HepG2 (cell line): ENCODE data around the gene SLC2A8. TPM values are rescaled to one million over a fixed set of nuclear protein-coding genes. Genes with fewer than 3 reads are reported as not detected.

Experiments used
- DR1 ChIP-seq: sonication (generic); formaldehyde crosslinking; IDR thresholded peaks from 2 replicates; pipeline ENCODE4 v1.8.0; 2021; ENCODE audit warnings: mild to moderate bottlenecking, missing genetic modification reagents, inconsistent platforms
- FIP1L1 ChIP-seq: fragments of 200-400 bp; formaldehyde crosslinking; IDR thresholded peaks from 2 replicates; pipeline ENCODE4 v1.6.1; 2018; ENCODE audit warnings: low read depth, mild to moderate bottlenecking, low read length, moderate library complexity, borderline replicate concordance; ENCODE audit not compliant: insufficient read depth
- HES4 ChIP-seq: sonication (generic); formaldehyde crosslinking; IDR thresholded peaks from 2 replicates; pipeline ENCODE4 v1.9.0; 2021; ENCODE audit warnings: mild to moderate bottlenecking, missing genetic modification reagents, borderline replicate concordance
- IRF2 ChIP-seq: IDR thresholded peaks from 2 replicates; pipeline ENCODE4 v1.6.1; 2018; ENCODE audit warnings: missing genetic modification reagents, missing compliant biosample characterization
- MATR3 ChIP-seq: sonication (generic); formaldehyde crosslinking; IDR thresholded peaks from 2 replicates; pipeline ENCODE4 v1.4.0; 2020; ENCODE audit warnings: missing genetic modification reagents
- POLR2AphosphoS5 ChIP-seq: IDR thresholded peaks from 2 replicates; pipeline ENCODE4 v1.6.1; 2012; ENCODE audit warnings: low read depth, low read length
- SIN3A ChIP-seq: IDR thresholded peaks from 2 replicates; pipeline ENCODE4 v1.6.1; 2011; ENCODE audit warnings: low read depth, mild to moderate bottlenecking, control low read depth, low read length, borderline replicate concordance
- ZNF3 ChIP-seq: IDR thresholded peaks from 2 replicates; pipeline ENCODE4 v1.7.0; 2017; ENCODE audit warnings: inconsistent platforms
- ZNF335 ChIP-seq: sonication (generic); formaldehyde crosslinking; IDR thresholded peaks from 2 replicates; pipeline ENCODE4 v1.4.0; 2020; ENCODE audit warnings: missing genetic modification reagents
- ZNF547 ChIP-seq: sonication (generic); formaldehyde crosslinking; IDR thresholded peaks from 2 replicates; pipeline ENCODE4 v1.5.1; 2020; ENCODE audit warnings: mild to moderate bottlenecking, missing genetic modification reagents
- ZNF773 ChIP-seq: sonication (generic); formaldehyde crosslinking; IDR thresholded peaks from 2 replicates; pipeline ENCODE4 v1.4.0; 2020; ENCODE audit warnings: missing genetic modification reagents, borderline replicate concordance
- ZNF891 ChIP-seq: sonication (generic); formaldehyde crosslinking; IDR thresholded peaks from 2 replicates; pipeline ENCODE4 v1.5.0; 2020; ENCODE audit warnings: mild to moderate bottlenecking, missing genetic modification reagents
- ZSCAN29 ChIP-seq: sonication (generic); formaldehyde crosslinking; conservative IDR thresholded peaks from 2 replicates; pipeline ENCODE4 v1.4.0; 2020; ENCODE audit warnings: mild to moderate bottlenecking, missing genetic modification reagents
- polyA plus RNA-seq, 8 experiments: library from polyadenylated mRNA; depleted of rRNA in 3 of 8; stranded (reverse) in 7 of 8; unstranded in 1 of 8; fragments of >200 nt; fragmentation: Illumina TruSeq in 4 of 8; extraction: Trizol in 4 of 8; gene quantifications; 2 replicates each; pipeline versions ENCODE4 v1.2.1 to v1.2.3, GENCODE V29; 2011 to 2016; ENCODE audit warnings: low read depth in 4 of 8, missing spikeins in 1 of 8, mixed read lengths in 1 of 8; ENCODE audit not compliant: insufficient read depth in 1 of 8
- total RNA-seq, 5 experiments: library from RNA; depleted of rRNA; stranded (reverse); fragments of >200 nt; fragmentation: Illumina TruSeq; extraction: Trizol; gene quantifications; 2 replicates each; pipeline ENCODE4 v1.2.3, GENCODE V29; 2016; ENCODE audit warnings: low read depth in 1 of 5
- TF ChIP-seq, protein P1 (sequence below): sonication (generic); formaldehyde crosslinking; IDR thresholded peaks from 2 replicates; pipeline ENCODE4 v1.5.0; 2020; ENCODE audit warnings: mild to moderate bottlenecking, missing genetic modification reagents
- TF ChIP-seq, protein P2 (sequence below): sonication (generic); formaldehyde crosslinking; IDR thresholded peaks from 2 replicates; pipeline ENCODE4 v1.9.0; 2021; ENCODE audit warnings: mild to moderate bottlenecking, missing genetic modification reagents
- TF ChIP-seq, protein P3 (sequence below): sonication (generic); formaldehyde crosslinking; conservative IDR thresholded peaks from 2 replicates; pipeline ENCODE4 v1.4.0; 2020; ENCODE audit warnings: mild to moderate bottlenecking, missing genetic modification reagents, moderate library complexity

Gene SLC2A8
- total and polyA plus RNA-seq, 2 of the 13 experiments (the other 11 are each of a cell fraction or from before 2014, with no cell fraction given) = 22.6 to 48.6 TPM

DNA sequence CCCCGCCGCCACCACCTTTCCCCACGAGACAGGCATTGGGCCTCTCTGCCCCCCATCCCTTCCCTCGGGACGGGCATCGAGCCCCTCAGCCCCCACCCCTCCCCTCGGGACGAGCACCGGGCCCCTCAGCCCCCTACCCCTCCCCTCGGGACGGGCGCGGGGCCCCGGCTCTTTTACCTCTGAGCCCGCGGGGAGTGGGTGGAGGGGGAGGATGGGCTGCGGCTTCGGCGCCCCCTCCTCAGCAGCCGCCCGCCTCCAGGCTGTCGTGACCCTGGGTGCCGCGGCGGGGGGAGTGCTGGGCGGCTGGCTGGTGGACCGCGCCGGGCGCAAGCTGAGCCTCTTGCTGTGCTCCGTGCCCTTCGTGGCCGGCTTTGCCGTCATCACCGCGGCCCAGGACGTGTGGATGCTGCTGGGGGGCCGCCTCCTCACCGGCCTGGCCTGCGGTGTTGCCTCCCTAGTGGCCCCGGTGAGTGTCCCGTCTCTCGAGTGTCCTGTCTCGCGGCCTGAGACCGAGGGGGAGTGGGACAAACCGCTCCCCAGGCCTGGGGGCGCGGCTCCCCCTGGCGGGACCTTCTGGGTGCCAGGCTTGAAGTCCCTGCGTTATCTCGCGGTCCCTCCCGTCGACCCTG lies 791 bp downstream of the SLC2A8 start (continued):
- TF ChIP-seq HES4 (no peak), SIN3A (peak; percentile 44; the same call in 1 of the 2 replicates), ZNF891 (no peak), DR1 (no peak), IRF2 (CRISPR knock-in tag) (0 out of 2 replicates have a peak, but pooled peaks have one; percentile 22), POLR2AphosphoS5 (no peak), ZNF335 (no peak; the same call in 1 of the 2 replicates), ZNF3 (no peak), ZNF547 (CRISPR knock-in tag) (0 out of 2 replicates have a peak, but pooled peaks have one; percentile 16), ZSCAN29 (CRISPR knock-in tag) (no peak), FIP1L1 (no peak), ZNF773 (CRISPR knock-in tag) (no peak), MATR3 (CRISPR knock-in tag) (no peak)
- TF ChIP-seq, protein P1, sequence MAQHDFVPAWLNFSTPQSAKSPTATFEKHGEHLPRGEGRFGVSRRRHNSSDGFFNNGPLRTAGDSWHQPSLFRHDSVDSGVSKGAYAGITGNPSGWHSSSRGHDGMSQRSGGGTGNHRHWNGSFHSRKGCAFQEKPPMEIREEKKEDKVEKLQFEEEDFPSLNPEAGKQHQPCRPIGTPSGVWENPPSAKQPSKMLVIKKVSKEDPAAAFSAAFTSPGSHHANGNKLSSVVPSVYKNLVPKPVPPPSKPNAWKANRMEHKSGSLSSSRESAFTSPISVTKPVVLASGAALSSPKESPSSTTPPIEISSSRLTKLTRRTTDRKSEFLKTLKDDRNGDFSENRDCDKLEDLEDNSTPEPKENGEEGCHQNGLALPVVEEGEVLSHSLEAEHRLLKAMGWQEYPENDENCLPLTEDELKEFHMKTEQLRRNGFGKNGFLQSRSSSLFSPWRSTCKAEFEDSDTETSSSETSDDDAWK (CRISPR knock-in tag) = no peak
- TF ChIP-seq, protein P2, sequence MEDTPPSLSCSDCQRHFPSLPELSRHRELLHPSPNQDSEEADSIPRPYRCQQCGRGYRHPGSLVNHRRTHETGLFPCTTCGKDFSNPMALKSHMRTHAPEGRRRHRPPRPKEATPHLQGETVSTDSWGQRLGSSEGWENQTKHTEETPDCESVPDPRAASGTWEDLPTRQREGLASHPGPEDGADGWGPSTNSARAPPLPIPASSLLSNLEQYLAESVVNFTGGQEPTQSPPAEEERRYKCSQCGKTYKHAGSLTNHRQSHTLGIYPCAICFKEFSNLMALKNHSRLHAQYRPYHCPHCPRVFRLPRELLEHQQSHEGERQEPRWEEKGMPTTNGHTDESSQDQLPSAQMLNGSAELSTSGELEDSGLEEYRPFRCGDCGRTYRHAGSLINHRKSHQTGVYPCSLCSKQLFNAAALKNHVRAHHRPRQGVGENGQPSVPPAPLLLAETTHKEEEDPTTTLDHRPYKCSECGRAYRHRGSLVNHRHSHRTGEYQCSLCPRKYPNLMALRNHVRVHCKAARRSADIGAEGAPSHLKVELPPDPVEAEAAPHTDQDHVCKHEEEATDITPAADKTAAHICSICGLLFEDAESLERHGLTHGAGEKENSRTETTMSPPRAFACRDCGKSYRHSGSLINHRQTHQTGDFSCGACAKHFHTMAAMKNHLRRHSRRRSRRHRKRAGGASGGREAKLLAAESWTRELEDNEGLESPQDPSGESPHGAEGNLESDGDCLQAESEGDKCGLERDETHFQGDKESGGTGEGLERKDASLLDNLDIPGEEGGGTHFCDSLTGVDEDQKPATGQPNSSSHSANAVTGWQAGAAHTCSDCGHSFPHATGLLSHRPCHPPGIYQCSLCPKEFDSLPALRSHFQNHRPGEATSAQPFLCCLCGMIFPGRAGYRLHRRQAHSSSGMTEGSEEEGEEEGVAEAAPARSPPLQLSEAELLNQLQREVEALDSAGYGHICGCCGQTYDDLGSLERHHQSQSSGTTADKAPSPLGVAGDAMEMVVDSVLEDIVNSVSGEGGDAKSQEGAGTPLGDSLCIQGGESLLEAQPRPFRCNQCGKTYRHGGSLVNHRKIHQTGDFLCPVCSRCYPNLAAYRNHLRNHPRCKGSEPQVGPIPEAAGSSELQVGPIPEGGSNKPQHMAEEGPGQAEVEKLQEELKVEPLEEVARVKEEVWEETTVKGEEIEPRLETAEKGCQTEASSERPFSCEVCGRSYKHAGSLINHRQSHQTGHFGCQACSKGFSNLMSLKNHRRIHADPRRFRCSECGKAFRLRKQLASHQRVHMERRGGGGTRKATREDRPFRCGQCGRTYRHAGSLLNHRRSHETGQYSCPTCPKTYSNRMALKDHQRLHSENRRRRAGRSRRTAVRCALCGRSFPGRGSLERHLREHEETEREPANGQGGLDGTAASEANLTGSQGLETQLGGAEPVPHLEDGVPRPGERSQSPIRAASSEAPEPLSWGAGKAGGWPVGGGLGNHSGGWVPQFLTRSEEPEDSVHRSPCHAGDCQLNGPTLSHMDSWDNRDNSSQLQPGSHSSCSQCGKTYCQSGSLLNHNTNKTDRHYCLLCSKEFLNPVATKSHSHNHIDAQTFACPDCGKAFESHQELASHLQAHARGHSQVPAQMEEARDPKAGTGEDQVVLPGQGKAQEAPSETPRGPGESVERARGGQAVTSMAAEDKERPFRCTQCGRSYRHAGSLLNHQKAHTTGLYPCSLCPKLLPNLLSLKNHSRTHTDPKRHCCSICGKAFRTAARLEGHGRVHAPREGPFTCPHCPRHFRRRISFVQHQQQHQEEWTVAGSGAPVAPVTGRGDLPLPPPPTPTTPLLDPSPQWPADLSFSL = no peak
- TF ChIP-seq, protein P3, sequence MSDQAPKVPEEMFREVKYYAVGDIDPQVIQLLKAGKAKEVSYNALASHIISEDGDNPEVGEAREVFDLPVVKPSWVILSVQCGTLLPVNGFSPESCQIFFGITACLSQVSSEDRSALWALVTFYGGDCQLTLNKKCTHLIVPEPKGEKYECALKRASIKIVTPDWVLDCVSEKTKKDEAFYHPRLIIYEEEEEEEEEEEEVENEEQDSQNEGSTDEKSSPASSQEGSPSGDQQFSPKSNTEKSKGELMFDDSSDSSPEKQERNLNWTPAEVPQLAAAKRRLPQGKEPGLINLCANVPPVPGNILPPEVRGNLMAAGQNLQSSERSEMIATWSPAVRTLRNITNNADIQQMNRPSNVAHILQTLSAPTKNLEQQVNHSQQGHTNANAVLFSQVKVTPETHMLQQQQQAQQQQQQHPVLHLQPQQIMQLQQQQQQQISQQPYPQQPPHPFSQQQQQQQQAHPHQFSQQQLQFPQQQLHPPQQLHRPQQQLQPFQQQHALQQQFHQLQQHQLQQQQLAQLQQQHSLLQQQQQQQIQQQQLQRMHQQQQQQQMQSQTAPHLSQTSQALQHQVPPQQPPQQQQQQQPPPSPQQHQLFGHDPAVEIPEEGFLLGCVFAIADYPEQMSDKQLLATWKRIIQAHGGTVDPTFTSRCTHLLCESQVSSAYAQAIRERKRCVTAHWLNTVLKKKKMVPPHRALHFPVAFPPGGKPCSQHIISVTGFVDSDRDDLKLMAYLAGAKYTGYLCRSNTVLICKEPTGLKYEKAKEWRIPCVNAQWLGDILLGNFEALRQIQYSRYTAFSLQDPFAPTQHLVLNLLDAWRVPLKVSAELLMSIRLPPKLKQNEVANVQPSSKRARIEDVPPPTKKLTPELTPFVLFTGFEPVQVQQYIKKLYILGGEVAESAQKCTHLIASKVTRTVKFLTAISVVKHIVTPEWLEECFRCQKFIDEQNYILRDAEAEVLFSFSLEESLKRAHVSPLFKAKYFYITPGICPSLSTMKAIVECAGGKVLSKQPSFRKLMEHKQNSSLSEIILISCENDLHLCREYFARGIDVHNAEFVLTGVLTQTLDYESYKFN (CRISPR knock-in tag) = no peak
